HepG2 (cell line): ENCODE measurements around the gene APOL2. TPM values are rescaled to one million over a fixed set of nuclear protein-coding genes. Genes with fewer than 3 reads are reported as not detected.

Experiments
- MTF2 ChIP-seq: sonication (generic); formaldehyde crosslinking; IDR thresholded peaks from 2 replicates; pipeline ENCODE4 v1.5.0; 2020; ENCODE audit warnings: missing genetic modification reagents, borderline replicate concordance
- SMAD1 ChIP-seq: sonication (generic); formaldehyde crosslinking; IDR thresholded peaks from 2 replicates; pipeline ENCODE4 v1.4.0; 2020; ENCODE audit warnings: missing genetic modification reagents, low read depth, mild to moderate bottlenecking, borderline replicate concordance
- SOX6 ChIP-seq, 2 experiments: fragments of 450-650 bp in 1 of 2; sonication (generic) in 1 of 2; formaldehyde crosslinking in 1 of 2; IDR thresholded peaks; 2 replicates each; pipeline versions ENCODE4 v1.4.0 to v1.6.1; 2017 to 2020; ENCODE audit warnings: antibody characterized with exemption in 1 of 2, mild to moderate bottlenecking in 1 of 2, missing genetic modification reagents in 1 of 2
- ZNF572 ChIP-seq: sonication (generic); formaldehyde crosslinking; IDR thresholded peaks from 2 replicates; pipeline ENCODE4 v1.5.1; 2020; ENCODE audit warnings: mild to moderate bottlenecking, missing genetic modification reagents
- ZNF7 ChIP-seq: IDR thresholded peaks from 2 replicates; pipeline ENCODE4 v1.6.1; 2016; ENCODE audit warnings: missing biosample characterization, missing genetic modification reagents
- polyA plus RNA-seq, 8 experiments: library from polyadenylated mRNA; depleted of rRNA in 3 of 8; stranded (reverse) in 7 of 8; unstranded in 1 of 8; fragments of >200 nt; fragmentation: Illumina TruSeq in 4 of 8; extraction: Trizol in 4 of 8; gene quantifications; 2 replicates each; pipeline versions ENCODE4 v1.2.1 to v1.2.3, GENCODE V29; 2011 to 2016; ENCODE audit warnings: low read depth in 4 of 8, missing spikeins in 1 of 8, mixed read lengths in 1 of 8; ENCODE audit not compliant: insufficient read depth in 1 of 8
- total RNA-seq, 5 experiments: library from RNA; depleted of rRNA; stranded (reverse); fragments of >200 nt; fragmentation: Illumina TruSeq; extraction: Trizol; gene quantifications; 2 replicates each; pipeline ENCODE4 v1.2.3, GENCODE V29; 2016; ENCODE audit warnings: low read depth in 1 of 5
- TF ChIP-seq, protein P1 (sequence below): sonication (generic); formaldehyde crosslinking; IDR thresholded peaks from 2 replicates; pipeline ENCODE4 v1.4.0; 2020; ENCODE audit warnings: missing genetic modification reagents
- TF ChIP-seq, protein P2 (sequence below): sonication (generic); formaldehyde crosslinking; IDR thresholded peaks from 2 replicates; pipeline ENCODE4 v1.4.0; 2020; ENCODE audit warnings: missing genetic modification reagents, borderline replicate concordance
- TF ChIP-seq, protein P3 (sequence below): sonication (generic); formaldehyde crosslinking; IDR thresholded peaks from 2 replicates; pipeline ENCODE4 v1.4.0; 2020; ENCODE audit warnings: low read depth, mild to moderate bottlenecking, missing genetic modification reagents
- TF ChIP-seq, protein P4 (sequence below): sonication (generic); formaldehyde crosslinking; IDR thresholded peaks from 2 replicates; pipeline ENCODE4 v1.5.0; 2020; ENCODE audit warnings: mild to moderate bottlenecking, missing genetic modification reagents, borderline replicate concordance

Gene APOL2
- total and polyA plus RNA-seq, 2 of the 13 experiments (the other 11 are each of a cell fraction or from before 2014, with no cell fraction given), result 28.7 to 51.2 TPM

- TF ChIP-seq, protein P1, sequence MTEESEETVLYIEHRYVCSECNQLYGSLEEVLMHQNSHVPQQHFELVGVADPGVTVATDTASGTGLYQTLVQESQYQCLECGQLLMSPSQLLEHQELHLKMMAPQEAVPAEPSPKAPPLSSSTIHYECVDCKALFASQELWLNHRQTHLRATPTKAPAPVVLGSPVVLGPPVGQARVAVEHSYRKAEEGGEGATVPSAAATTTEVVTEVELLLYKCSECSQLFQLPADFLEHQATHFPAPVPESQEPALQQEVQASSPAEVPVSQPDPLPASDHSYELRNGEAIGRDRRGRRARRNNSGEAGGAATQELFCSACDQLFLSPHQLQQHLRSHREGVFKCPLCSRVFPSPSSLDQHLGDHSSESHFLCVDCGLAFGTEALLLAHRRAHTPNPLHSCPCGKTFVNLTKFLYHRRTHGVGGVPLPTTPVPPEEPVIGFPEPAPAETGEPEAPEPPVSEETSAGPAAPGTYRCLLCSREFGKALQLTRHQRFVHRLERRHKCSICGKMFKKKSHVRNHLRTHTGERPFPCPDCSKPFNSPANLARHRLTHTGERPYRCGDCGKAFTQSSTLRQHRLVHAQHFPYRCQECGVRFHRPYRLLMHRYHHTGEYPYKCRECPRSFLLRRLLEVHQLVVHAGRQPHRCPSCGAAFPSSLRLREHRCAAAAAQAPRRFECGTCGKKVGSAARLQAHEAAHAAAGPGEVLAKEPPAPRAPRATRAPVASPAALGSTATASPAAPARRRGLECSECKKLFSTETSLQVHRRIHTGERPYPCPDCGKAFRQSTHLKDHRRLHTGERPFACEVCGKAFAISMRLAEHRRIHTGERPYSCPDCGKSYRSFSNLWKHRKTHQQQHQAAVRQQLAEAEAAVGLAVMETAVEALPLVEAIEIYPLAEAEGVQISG (CRISPR knock-in tag), result peak; percentile 49; the same call in 1 of the 2 replicates
- TF ChIP-seq, protein P2, sequence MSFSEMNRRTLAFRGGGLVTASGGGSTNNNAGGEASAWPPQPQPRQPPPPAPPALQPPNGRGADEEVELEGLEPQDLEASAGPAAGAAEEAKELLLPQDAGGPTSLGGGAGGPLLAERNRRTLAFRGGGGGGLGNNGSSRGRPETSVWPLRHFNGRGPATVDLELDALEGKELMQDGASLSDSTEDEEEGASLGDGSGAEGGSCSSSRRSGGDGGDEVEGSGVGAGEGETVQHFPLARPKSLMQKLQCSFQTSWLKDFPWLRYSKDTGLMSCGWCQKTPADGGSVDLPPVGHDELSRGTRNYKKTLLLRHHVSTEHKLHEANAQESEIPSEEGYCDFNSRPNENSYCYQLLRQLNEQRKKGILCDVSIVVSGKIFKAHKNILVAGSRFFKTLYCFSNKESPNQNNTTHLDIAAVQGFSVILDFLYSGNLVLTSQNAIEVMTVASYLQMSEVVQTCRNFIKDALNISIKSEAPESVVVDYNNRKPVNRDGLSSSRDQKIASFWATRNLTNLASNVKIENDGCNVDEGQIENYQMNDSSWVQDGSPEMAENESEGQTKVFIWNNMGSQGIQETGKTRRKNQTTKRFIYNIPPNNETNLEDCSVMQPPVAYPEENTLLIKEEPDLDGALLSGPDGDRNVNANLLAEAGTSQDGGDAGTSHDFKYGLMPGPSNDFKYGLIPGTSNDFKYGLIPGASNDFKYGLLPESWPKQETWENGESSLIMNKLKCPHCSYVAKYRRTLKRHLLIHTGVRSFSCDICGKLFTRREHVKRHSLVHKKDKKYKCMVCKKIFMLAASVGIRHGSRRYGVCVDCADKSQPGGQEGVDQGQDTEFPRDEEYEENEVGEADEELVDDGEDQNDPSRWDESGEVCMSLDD (CRISPR knock-in tag), result no peak
- peak; percentile 52; the same call in 1 of the 2 replicates for TF ChIP-seq ZNF572 (CRISPR knock-in tag)
- TF ChIP-seq, protein P3, sequence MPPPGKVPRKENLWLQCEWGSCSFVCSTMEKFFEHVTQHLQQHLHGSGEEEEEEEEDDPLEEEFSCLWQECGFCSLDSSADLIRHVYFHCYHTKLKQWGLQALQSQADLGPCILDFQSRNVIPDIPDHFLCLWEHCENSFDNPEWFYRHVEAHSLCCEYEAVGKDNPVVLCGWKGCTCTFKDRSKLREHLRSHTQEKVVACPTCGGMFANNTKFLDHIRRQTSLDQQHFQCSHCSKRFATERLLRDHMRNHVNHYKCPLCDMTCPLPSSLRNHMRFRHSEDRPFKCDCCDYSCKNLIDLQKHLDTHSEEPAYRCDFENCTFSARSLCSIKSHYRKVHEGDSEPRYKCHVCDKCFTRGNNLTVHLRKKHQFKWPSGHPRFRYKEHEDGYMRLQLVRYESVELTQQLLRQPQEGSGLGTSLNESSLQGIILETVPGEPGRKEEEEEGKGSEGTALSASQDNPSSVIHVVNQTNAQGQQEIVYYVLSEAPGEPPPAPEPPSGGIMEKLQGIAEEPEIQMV (CRISPR knock-in tag), result no peak
- no peak for TF ChIP-seq MTF2 (CRISPR knock-in tag)
- TF ChIP-seq SOX6 (IDR thresholded peaks at IDR 0.05), result no peak
- peak; percentile 25; the same call in 1 of the 2 replicates for TF ChIP-seq SOX6 (CRISPR knock-in tag; IDR thresholded peaks at IDR 0.05)
- TF ChIP-seq, protein P4, sequence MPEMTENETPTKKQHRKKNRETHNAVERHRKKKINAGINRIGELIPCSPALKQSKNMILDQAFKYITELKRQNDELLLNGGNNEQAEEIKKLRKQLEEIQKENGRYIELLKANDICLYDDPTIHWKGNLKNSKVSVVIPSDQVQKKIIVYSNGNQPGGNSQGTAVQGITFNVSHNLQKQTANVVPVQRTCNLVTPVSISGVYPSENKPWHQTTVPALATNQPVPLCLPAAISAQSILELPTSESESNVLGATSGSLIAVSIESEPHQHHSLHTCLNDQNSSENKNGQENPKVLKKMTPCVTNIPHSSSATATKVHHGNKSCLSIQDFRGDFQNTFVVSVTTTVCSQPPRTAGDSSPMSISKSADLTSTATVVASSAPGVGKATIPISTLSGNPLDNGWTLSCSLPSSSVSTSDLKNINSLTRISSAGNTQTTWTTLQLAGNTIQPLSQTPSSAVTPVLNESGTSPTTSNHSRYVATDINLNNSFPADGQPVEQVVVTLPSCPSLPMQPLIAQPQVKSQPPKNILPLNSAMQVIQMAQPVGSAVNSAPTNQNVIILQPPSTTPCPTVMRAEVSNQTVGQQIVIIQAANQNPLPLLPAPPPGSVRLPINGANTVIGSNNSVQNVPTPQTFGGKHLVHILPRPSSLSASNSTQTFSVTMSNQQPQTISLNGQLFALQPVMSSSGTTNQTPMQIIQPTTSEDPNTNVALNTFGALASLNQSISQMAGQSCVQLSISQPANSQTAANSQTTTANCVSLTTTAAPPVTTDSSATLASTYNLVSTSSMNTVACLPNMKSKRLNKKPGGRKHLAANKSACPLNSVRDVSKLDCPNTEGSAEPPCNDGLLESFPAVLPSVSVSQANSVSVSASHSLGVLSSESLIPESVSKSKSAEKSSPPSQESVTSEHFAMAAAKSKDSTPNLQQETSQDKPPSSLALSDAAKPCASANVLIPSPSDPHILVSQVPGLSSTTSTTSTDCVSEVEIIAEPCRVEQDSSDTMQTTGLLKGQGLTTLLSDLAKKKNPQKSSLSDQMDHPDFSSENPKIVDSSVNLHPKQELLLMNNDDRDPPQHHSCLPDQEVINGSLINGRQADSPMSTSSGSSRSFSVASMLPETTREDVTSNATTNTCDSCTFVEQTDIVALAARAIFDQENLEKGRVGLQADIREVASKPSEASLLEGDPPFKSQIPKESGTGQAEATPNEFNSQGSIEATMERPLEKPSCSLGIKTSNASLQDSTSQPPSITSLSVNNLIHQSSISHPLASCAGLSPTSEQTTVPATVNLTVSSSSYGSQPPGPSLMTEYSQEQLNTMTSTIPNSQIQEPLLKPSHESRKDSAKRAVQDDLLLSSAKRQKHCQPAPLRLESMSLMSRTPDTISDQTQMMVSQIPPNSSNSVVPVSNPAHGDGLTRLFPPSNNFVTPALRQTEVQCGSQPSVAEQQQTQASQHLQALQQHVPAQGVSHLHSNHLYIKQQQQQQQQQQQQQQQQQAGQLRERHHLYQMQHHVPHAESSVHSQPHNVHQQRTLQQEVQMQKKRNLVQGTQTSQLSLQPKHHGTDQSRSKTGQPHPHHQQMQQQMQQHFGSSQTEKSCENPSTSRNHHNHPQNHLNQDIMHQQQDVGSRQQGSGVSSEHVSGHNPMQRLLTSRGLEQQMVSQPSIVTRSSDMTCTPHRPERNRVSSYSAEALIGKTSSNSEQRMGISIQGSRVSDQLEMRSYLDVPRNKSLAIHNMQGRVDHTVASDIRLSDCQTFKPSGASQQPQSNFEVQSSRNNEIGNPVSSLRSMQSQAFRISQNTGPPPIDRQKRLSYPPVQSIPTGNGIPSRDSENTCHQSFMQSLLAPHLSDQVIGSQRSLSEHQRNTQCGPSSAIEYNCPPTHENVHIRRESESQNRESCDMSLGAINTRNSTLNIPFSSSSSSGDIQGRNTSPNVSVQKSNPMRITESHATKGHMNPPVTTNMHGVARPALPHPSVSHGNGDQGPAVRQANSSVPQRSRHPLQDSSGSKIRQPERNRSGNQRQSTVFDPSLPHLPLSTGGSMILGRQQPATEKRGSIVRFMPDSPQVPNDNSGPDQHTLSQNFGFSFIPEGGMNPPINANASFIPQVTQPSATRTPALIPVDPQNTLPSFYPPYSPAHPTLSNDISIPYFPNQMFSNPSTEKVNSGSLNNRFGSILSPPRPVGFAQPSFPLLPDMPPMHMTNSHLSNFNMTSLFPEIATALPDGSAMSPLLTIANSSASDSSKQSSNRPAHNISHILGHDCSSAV (CRISPR knock-in tag), result no peak
- TF ChIP-seq SMAD1 (CRISPR knock-in tag), result no peak
- TF ChIP-seq ZNF7 (CRISPR knock-in tag), result no peak
Measured at GRCh38 chr22:36286096-36286957, 47.0 kb upstream of the APOL2 start (continued).
